Measurements from ENCODE around the gene MYO1B. TPM values are rescaled to one million over a fixed set of nuclear protein-coding genes. Genes with fewer than 3 reads are reported as not detected.

MYO1B gene
- total and polyA plus RNA-seq, 2 donors: 26.5 to 28.5 TPM

GRCh38 chr2:191274413-191274815 lies 29.2 kb downstream of the MYO1B start:
- Histone ChIP-seq H3K36me3 (ENCODE audit: control insufficient read depth in 2 of 2, insufficient read depth in 2 of 2, low read length in 1 of 2) (no peaks in the 10 kb centered on the region), H3K4me1 (ENCODE audit: control insufficient read depth in 2 of 2, insufficient read depth in 2 of 2, low read length in 2 of 2) (no peaks in the 10 kb centered on the region), H3K27me3 (ENCODE audit: control insufficient read depth in 2 of 2, insufficient read depth in 1 of 2, low read length in 1 of 2) (no peaks in the 10 kb centered on the region), H3K4me3 (ENCODE audit: low read length in 2 of 2) (no peak overlapping the region), H3K9me3 (ENCODE audit: control insufficient read depth in 2 of 2, insufficient read depth in 1 of 2, low read length in 1 of 2) (no peaks in the 10 kb centered on the region), H3K27ac (ENCODE audit: low read depth in 1 of 2, low read length in 1 of 2) (no peak overlapping the region)
- no peak for DNase-seq (ENCODE audit: low read depth in 6 of 9, low spot score in 9 of 9)
- WGBS: 90% methylated on average over 2 of the region's 2 CpGs

DNA sequence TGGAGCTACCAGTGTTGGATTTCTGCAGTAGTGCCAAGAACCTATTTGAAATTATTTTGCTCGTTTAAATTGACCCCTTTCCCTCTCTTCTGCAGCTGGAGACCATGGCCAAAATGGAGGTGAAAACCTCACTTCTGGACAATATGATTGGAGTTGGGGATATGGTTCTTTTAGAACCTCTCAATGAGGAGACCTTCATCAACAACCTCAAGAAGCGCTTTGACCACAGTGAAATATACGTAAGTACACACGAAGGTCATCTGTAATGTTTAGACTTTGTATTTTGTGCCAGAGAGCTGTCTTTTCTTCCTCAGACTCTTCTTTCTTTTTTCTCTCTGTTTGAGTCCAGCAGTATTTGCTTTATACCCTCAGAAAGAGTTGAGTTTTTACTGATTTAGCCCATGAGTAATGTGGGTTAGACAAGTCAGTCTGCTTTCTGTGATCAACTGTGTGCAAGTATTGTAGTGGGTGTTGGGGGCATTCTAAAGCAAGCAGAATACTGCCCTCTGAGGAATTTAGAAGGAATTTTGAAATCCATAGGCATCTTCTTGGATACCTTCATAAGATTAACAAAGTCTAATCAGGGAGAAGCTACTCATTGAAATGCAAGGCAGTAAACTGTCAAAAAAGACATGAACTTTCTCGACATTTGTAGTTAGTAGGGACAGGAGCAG lies 31.7 kb downstream of the MYO1B start:
- 95% methylated on average over 5 of the region's 5 CpGs for WGBS
- Histone ChIP-seq H3K4me1 (ENCODE audit: control insufficient read depth in 2 of 2, insufficient read depth in 2 of 2, low read length in 2 of 2) (peaks cover 4 to 10% of the 10 kb centered on the region in 2 donors), H3K36me3 (ENCODE audit: control insufficient read depth in 2 of 2, insufficient read depth in 2 of 2, low read length in 1 of 2) (no peaks in the 10 kb centered on the region), H3K27me3 (ENCODE audit: control insufficient read depth in 2 of 2, insufficient read depth in 1 of 2, low read length in 1 of 2) (no peaks in the 10 kb centered on the region), H3K27ac (ENCODE audit: low read depth in 1 of 2, low read length in 1 of 2) (no peak overlapping the region), H3K4me3 (ENCODE audit: low read length in 2 of 2) (no peak overlapping the region), H3K9me3 (ENCODE audit: control insufficient read depth in 2 of 2, insufficient read depth in 1 of 2, low read length in 1 of 2) (no peaks in the 10 kb centered on the region)
- no peak for DNase-seq (ENCODE audit: low read depth in 6 of 9, low spot score in 9 of 9)

DNA sequence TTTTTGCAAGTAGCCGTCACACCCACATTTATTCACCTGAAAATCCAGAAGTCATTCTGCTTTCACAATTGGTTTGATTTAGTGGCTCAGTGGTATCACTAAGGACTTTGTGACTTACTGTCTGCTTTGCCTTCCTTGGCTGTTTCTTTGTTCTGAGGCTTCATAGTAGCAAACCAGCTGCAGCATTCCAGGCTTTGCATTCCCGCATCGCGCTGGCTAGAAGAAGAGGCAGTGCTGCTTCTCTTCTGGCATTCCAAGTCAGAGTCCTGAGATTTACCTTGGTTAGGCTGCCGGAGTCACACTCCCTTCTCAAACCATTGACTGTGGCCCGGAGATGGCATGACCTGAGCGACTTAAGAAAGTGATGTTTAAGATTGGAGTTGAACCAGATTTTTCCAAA lies 35.1 kb downstream of the MYO1B start:
- WGBS: 97% methylated on average over 7 of the region's 7 CpGs
- no peak overlapping the region for H3K27ac ChIP-seq (ENCODE audit: low read depth in 1 of 2, low read length in 1 of 2)

GRCh38 chr2:191280834-191281756 lies 35.9 kb downstream of the MYO1B start:
- no peak overlapping the region for H3K4me3 ChIP-seq (ENCODE audit: low read length in 2 of 2)
- no peaks in the 10 kb centered on the region for H3K27me3 ChIP-seq (ENCODE audit: control insufficient read depth in 2 of 2, insufficient read depth in 1 of 2, low read length in 1 of 2)
- H3K36me3 ChIP-seq (ENCODE audit: control insufficient read depth in 2 of 2, insufficient read depth in 2 of 2, low read length in 1 of 2): no peaks in the 10 kb centered on the region
- H3K27ac ChIP-seq (ENCODE audit: low read depth in 1 of 2, low read length in 1 of 2): no peak overlapping the region
- peaks cover 4 to 10% of the 10 kb centered on the region in 2 donors for H3K4me1 ChIP-seq (ENCODE audit: control insufficient read depth in 2 of 2, insufficient read depth in 2 of 2, low read length in 2 of 2)
- H3K9me3 ChIP-seq (ENCODE audit: control insufficient read depth in 2 of 2, insufficient read depth in 1 of 2, low read length in 1 of 2): no peaks in the 10 kb centered on the region
- WGBS: 93% methylated on average over 13 of the region's 13 CpGs
- DNase-seq (ENCODE audit: low read depth in 6 of 9, low spot score in 9 of 9): peak in 3 of 9 donors; percentile 13 to 39 (median 28)

More for the DNA sequence above, 35.1 kb downstream of the MYO1B start:
- no peak for DNase-seq (ENCODE audit: low read depth in 6 of 9, low spot score in 9 of 9)
- H3K4me1 ChIP-seq (ENCODE audit: control insufficient read depth in 2 of 2, insufficient read depth in 2 of 2, low read length in 2 of 2): peaks cover 4 to 10% of the 10 kb centered on the region in 2 donors
- H3K9me3 ChIP-seq (ENCODE audit: control insufficient read depth in 2 of 2, insufficient read depth in 1 of 2, low read length in 1 of 2): no peaks in the 10 kb centered on the region
- H3K36me3 ChIP-seq (ENCODE audit: control insufficient read depth in 2 of 2, insufficient read depth in 2 of 2, low read length in 1 of 2): no peaks in the 10 kb centered on the region
- no peaks in the 10 kb centered on the region for H3K27me3 ChIP-seq (ENCODE audit: control insufficient read depth in 2 of 2, insufficient read depth in 1 of 2, low read length in 1 of 2)
- H3K4me3 ChIP-seq (ENCODE audit: low read length in 2 of 2): no peak overlapping the region

- Histone ChIP-seq H3K9me3 (ENCODE audit: control insufficient read depth in 2 of 2, insufficient read depth in 1 of 2, low read length in 1 of 2) (no peaks in the 10 kb centered on the region), H3K36me3 (ENCODE audit: control insufficient read depth in 2 of 2, insufficient read depth in 2 of 2, low read length in 1 of 2) (no peaks in the 10 kb centered on the region), H3K4me3 (ENCODE audit: low read length in 2 of 2) (no peak overlapping the region), H3K4me1 (ENCODE audit: control insufficient read depth in 2 of 2, insufficient read depth in 2 of 2, low read length in 2 of 2) (peaks cover 4 to 10% of the 10 kb centered on the region in 2 donors), H3K27me3 (ENCODE audit: control insufficient read depth in 2 of 2, insufficient read depth in 1 of 2, low read length in 1 of 2) (no peaks in the 10 kb centered on the region), H3K27ac (ENCODE audit: low read depth in 1 of 2, low read length in 1 of 2) (no peak overlapping the region)
- WGBS: 98% methylated on average over 11 of the region's 11 CpGs
- no peak for DNase-seq (ENCODE audit: low read depth in 6 of 9, low spot score in 9 of 9)
Measured at GRCh38 chr2:191285252-191285651, 40.0 kb downstream of the MYO1B start.

DNA sequence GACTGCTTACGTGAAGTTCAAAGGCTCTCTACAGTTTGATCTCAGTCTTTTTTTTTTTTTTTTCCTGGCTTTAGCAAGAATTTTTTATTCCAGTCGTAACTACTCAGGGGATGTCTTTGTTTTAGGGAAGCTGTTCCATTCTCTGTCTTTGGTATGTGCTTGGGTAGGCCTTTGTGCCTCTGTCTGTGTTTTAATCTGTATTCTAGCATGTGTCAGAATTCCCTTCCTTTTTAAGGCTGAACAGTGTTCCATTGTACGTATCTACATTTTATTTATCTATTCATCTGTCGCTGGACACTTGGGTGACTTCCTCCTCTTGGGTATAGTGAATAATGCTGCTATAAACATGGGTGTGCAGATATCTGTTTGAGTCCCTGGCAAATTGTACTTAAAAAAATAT lies 42.6 kb downstream of the MYO1B start:
- whole genome bisulfite sequencing: 81% methylated on average over 4 of the region's 4 CpGs
- Histone ChIP-seq H3K4me3 (ENCODE audit: low read length in 2 of 2) (no peak overlapping the region), H3K27ac (ENCODE audit: low read depth in 1 of 2, low read length in 1 of 2) (no peak overlapping the region), H3K4me1 (ENCODE audit: control insufficient read depth in 2 of 2, insufficient read depth in 2 of 2, low read length in 2 of 2) (no peaks in the 10 kb centered on the region), H3K9me3 (ENCODE audit: control insufficient read depth in 2 of 2, insufficient read depth in 1 of 2, low read length in 1 of 2) (no peaks in the 10 kb centered on the region), H3K36me3 (ENCODE audit: control insufficient read depth in 2 of 2, insufficient read depth in 2 of 2, low read length in 1 of 2) (no peaks in the 10 kb centered on the region), H3K27me3 (ENCODE audit: control insufficient read depth in 2 of 2, insufficient read depth in 1 of 2, low read length in 1 of 2) (no peaks in the 10 kb centered on the region)
- DNase-seq (ENCODE audit: low read depth in 6 of 9, low spot score in 9 of 9): no peak

DNA sequence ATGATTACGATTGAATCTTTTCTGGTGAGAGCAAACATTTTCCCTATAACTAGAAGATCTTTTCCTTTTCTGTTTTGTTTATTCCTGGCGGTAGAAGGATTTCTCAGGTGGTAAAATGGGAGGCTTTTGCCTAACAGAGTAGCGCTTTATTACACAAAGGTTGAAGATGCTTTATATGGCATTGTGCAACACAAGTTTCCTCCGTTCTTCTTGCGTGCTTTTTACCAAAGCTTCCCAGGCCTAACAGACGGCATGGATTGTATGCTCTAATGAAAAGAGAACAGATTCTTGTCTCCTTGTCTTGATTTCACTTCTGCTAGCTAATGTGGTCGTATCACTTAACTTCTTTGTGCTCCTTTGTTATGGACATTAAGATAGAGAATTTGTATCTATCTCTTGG lies 43.8 kb downstream of the MYO1B start:
- Histone ChIP-seq H3K4me3 (ENCODE audit: low read length in 2 of 2) (no peak overlapping the region), H3K4me1 (ENCODE audit: control insufficient read depth in 2 of 2, insufficient read depth in 2 of 2, low read length in 2 of 2) (no peaks in the 10 kb centered on the region), H3K36me3 (ENCODE audit: control insufficient read depth in 2 of 2, insufficient read depth in 2 of 2, low read length in 1 of 2) (no peaks in the 10 kb centered on the region), H3K27ac (ENCODE audit: low read depth in 1 of 2, low read length in 1 of 2) (no peak overlapping the region), H3K9me3 (ENCODE audit: control insufficient read depth in 2 of 2, insufficient read depth in 1 of 2, low read length in 1 of 2) (no peaks in the 10 kb centered on the region), H3K27me3 (ENCODE audit: control insufficient read depth in 2 of 2, insufficient read depth in 1 of 2, low read length in 1 of 2) (no peaks in the 10 kb centered on the region)
- no peak for DNase-seq (ENCODE audit: low read depth in 6 of 9, low spot score in 9 of 9)
- WGBS: 81% methylated on average over 7 of the region's 7 CpGs

GRCh38 chr2:191291471-191291870 lies 46.3 kb downstream of the MYO1B start:
- Histone ChIP-seq H3K4me1 (ENCODE audit: control insufficient read depth in 2 of 2, insufficient read depth in 2 of 2, low read length in 2 of 2) (no peaks in the 10 kb centered on the region), H3K9me3 (ENCODE audit: control insufficient read depth in 2 of 2, insufficient read depth in 1 of 2, low read length in 1 of 2) (no peaks in the 10 kb centered on the region), H3K36me3 (ENCODE audit: control insufficient read depth in 2 of 2, insufficient read depth in 2 of 2, low read length in 1 of 2) (no peaks in the 10 kb centered on the region), H3K4me3 (ENCODE audit: low read length in 2 of 2) (no peak overlapping the region), H3K27me3 (ENCODE audit: control insufficient read depth in 2 of 2, insufficient read depth in 1 of 2, low read length in 1 of 2) (no peaks in the 10 kb centered on the region), H3K27ac (ENCODE audit: low read depth in 1 of 2, low read length in 1 of 2) (no peak overlapping the region)
- no peak for DNase-seq (ENCODE audit: low read depth in 6 of 9, low spot score in 9 of 9)
- 92% methylated on average over 2 of the region's 2 CpGs for WGBS

GRCh38 chr2:191292869-191293268 lies 47.7 kb downstream of the MYO1B start:
- H3K9me3 ChIP-seq (ENCODE audit: control insufficient read depth in 2 of 2, insufficient read depth in 1 of 2, low read length in 1 of 2): no peaks in the 10 kb centered on the region
- no peaks in the 10 kb centered on the region for H3K4me1 ChIP-seq (ENCODE audit: control insufficient read depth in 2 of 2, insufficient read depth in 2 of 2, low read length in 2 of 2)
- H3K27ac ChIP-seq (ENCODE audit: low read depth in 1 of 2, low read length in 1 of 2): no peak overlapping the region
- no peaks in the 10 kb centered on the region for H3K27me3 ChIP-seq (ENCODE audit: control insufficient read depth in 2 of 2, insufficient read depth in 1 of 2, low read length in 1 of 2)
- no peak overlapping the region for H3K4me3 ChIP-seq (ENCODE audit: low read length in 2 of 2)
- peaks cover 0 to 2% of the 10 kb centered on the region in 2 donors for H3K36me3 ChIP-seq (ENCODE audit: control insufficient read depth in 2 of 2, insufficient read depth in 2 of 2, low read length in 1 of 2)
- no peak for DNase-seq (ENCODE audit: low read depth in 6 of 9, low spot score in 9 of 9)

All from thymus (tissue), 11 donors.